Liver (tissue), 3 donors: Measurements from ENCODE around the gene ZNF512.

Source experiments
- EGR1 ChIP-seq, 2 donors: IDR thresholded peaks; 2 replicates each; pipeline ENCODE4 v1.6.1; 2016 to 2018; ENCODE audit warnings: antibody characterized with exemption in 2 of 2, low read depth in 2 of 2
- FOXA1 ChIP-seq: IDR thresholded peaks from 2 replicates; pipeline ENCODE4 v1.6.1; 2016; ENCODE audit warnings: antibody characterized with exemption
- FOXA2 ChIP-seq: IDR thresholded peaks from 2 replicates; pipeline ENCODE4 v1.6.1; 2016; ENCODE audit warnings: antibody characterized with exemption
- GABPA ChIP-seq, 2 donors: IDR thresholded peaks in 1 of 2; conservative IDR thresholded peaks in 1 of 2; 2 replicates each; pipeline ENCODE4 v1.6.1; 2016; ENCODE audit warnings: antibody characterized with exemption in 2 of 2, mild to moderate bottlenecking in 1 of 2, moderate library complexity in 1 of 2
- RAD21 ChIP-seq, 2 donors: IDR thresholded peaks; 2 replicates each; pipeline ENCODE4 v1.6.1; 2016; ENCODE audit warnings: antibody characterized with exemption in 2 of 2, mild to moderate bottlenecking in 2 of 2
- RXRA ChIP-seq, 2 donors: IDR thresholded peaks; 2 replicates each; pipeline ENCODE4 v1.6.1; 2017 to 2018; ENCODE audit warnings: antibody characterized with exemption in 2 of 2, mild to moderate bottlenecking in 1 of 2
- SP1 ChIP-seq: IDR thresholded peaks from 2 replicates; pipeline ENCODE4 v1.6.1; 2018; ENCODE audit warnings: antibody characterized with exemption, mild to moderate bottlenecking
- TAF1 ChIP-seq: conservative IDR thresholded peaks from 2 replicates; pipeline ENCODE4 v1.6.1; 2016; ENCODE audit warnings: antibody characterized with exemption, mild to moderate bottlenecking
- YY1 ChIP-seq: IDR thresholded peaks from 2 replicates; pipeline ENCODE4 v1.6.1; 2016; ENCODE audit warnings: antibody characterized with exemption, mild to moderate bottlenecking
- TF ChIP-seq, protein P1 (sequence below): fragments of 150-350 bp; IDR thresholded peaks from 2 replicates; pipeline ENCODE4 v1.5.1; 2017; ENCODE audit warnings: improper control_type of control experiment, low read depth, low read length; ENCODE audit not compliant: missing input control
- TF ChIP-seq, protein P2 (sequence below): IDR thresholded peaks from 2 replicates; pipeline ENCODE4 v1.6.1; 2016; ENCODE audit warnings: antibody characterized with exemption, mild to moderate bottlenecking
- TF ChIP-seq, protein P3 (sequence below): IDR thresholded peaks from 2 replicates; pipeline ENCODE4 v1.6.1; 2016; ENCODE audit warnings: antibody characterized with exemption
- TF ChIP-seq, protein P4 (sequence below): IDR thresholded peaks from 2 replicates; pipeline ENCODE4 v1.6.1; 2016; ENCODE audit warnings: antibody characterized with exemption
- TF ChIP-seq, protein P5 (sequence below): IDR thresholded peaks from 2 replicates; pipeline ENCODE4 v1.6.1; 2016; ENCODE audit warnings: antibody characterized with exemption
- donor health status: healthy.
- donor health status: healthy.

DNA sequence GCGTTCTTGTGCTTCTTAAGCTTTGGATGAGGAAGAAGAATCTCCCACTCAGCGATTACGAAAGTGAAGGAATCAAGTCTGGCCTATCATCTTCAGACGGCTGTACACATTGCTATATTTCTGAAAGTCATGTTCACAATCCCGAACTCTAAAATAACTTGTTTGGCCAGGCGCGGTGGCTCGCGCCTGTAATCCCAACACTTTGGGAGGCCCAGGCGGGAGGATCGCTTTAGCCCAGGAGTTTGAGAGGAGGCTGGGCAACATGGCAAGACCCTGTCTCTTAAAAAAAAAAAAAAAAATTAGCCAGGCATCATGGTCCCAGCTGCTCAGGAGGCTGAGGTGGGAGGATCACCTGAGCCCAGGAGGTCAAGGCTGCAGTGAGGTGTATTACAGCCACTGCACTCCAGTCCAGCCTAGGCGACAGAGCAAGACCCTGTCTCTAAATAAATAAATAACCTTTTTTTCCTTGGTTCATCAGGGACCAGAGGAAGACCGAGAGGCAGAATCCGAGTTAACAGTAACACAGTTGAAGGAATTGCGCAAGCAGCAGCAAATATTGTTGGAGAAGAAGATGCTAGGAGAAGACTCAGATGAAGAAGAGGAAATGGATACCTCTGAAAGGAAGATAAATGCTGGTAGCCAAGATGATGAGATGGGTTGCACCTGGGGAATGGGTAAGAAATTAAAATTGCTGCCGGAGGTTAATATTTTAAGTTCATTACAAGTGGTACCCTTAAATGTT is 82.0 kb downstream of the ZNF512 start:
- TF ChIP-seq EGR1 (IDR thresholded peaks at IDR 0.05; ENCODE audit: low read depth in 2 of 2) (no peak), TAF1 (no peak), RXRA (IDR thresholded peaks at IDR 0.05) (no peak), YY1 (no peak), RAD21 (IDR thresholded peaks at IDR 0.05) (no peak), SP1 (no peak), FOXA1 (no peak), FOXA2 (no peak), GABPA (IDR thresholded peaks at IDR 0.05 in 1 of 2, conservative IDR thresholded peaks at IDR 0.05 in 1 of 2) (no peak)
- TF ChIP-seq, protein P1, sequence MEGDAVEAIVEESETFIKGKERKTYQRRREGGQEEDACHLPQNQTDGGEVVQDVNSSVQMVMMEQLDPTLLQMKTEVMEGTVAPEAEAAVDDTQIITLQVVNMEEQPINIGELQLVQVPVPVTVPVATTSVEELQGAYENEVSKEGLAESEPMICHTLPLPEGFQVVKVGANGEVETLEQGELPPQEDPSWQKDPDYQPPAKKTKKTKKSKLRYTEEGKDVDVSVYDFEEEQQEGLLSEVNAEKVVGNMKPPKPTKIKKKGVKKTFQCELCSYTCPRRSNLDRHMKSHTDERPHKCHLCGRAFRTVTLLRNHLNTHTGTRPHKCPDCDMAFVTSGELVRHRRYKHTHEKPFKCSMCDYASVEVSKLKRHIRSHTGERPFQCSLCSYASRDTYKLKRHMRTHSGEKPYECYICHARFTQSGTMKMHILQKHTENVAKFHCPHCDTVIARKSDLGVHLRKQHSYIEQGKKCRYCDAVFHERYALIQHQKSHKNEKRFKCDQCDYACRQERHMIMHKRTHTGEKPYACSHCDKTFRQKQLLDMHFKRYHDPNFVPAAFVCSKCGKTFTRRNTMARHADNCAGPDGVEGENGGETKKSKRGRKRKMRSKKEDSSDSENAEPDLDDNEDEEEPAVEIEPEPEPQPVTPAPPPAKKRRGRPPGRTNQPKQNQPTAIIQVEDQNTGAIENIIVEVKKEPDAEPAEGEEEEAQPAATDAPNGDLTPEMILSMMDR: no peak
- TF ChIP-seq, protein P2, sequence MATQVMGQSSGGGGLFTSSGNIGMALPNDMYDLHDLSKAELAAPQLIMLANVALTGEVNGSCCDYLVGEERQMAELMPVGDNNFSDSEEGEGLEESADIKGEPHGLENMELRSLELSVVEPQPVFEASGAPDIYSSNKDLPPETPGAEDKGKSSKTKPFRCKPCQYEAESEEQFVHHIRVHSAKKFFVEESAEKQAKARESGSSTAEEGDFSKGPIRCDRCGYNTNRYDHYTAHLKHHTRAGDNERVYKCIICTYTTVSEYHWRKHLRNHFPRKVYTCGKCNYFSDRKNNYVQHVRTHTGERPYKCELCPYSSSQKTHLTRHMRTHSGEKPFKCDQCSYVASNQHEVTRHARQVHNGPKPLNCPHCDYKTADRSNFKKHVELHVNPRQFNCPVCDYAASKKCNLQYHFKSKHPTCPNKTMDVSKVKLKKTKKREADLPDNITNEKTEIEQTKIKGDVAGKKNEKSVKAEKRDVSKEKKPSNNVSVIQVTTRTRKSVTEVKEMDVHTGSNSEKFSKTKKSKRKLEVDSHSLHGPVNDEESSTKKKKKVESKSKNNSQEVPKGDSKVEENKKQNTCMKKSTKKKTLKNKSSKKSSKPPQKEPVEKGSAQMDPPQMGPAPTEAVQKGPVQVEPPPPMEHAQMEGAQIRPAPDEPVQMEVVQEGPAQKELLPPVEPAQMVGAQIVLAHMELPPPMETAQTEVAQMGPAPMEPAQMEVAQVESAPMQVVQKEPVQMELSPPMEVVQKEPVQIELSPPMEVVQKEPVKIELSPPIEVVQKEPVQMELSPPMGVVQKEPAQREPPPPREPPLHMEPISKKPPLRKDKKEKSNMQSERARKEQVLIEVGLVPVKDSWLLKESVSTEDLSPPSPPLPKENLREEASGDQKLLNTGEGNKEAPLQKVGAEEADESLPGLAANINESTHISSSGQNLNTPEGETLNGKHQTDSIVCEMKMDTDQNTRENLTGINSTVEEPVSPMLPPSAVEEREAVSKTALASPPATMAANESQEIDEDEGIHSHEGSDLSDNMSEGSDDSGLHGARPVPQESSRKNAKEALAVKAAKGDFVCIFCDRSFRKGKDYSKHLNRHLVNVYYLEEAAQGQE: no peak
- TF ChIP-seq, protein P3, sequence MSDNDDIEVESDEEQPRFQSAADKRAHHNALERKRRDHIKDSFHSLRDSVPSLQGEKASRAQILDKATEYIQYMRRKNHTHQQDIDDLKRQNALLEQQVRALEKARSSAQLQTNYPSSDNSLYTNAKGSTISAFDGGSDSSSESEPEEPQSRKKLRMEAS: no peak
- TF ChIP-seq, protein P4, sequence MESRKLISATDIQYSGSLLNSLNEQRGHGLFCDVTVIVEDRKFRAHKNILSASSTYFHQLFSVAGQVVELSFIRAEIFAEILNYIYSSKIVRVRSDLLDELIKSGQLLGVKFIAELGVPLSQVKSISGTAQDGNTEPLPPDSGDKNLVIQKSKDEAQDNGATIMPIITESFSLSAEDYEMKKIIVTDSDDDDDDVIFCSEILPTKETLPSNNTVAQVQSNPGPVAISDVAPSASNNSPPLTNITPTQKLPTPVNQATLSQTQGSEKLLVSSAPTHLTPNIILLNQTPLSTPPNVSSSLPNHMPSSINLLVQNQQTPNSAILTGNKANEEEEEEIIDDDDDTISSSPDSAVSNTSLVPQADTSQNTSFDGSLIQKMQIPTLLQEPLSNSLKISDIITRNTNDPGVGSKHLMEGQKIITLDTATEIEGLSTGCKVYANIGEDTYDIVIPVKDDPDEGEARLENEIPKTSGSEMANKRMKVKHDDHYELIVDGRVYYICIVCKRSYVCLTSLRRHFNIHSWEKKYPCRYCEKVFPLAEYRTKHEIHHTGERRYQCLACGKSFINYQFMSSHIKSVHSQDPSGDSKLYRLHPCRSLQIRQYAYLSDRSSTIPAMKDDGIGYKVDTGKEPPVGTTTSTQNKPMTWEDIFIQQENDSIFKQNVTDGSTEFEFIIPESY: no peak
- TF ChIP-seq, protein P5, sequence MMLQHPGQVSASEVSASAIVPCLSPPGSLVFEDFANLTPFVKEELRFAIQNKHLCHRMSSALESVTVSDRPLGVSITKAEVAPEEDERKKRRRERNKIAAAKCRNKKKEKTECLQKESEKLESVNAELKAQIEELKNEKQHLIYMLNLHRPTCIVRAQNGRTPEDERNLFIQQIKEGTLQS: no peak
